ENCODE measurements around the gene CLHC1. TPM values are rescaled to one million over a fixed set of nuclear protein-coding genes. Genes with fewer than 3 reads are reported as not detected.

The CLHC1 gene
- total and polyA plus RNA-seq, 9 donors = 5.6 to 21.3 (median 14.0) TPM

DNA sequence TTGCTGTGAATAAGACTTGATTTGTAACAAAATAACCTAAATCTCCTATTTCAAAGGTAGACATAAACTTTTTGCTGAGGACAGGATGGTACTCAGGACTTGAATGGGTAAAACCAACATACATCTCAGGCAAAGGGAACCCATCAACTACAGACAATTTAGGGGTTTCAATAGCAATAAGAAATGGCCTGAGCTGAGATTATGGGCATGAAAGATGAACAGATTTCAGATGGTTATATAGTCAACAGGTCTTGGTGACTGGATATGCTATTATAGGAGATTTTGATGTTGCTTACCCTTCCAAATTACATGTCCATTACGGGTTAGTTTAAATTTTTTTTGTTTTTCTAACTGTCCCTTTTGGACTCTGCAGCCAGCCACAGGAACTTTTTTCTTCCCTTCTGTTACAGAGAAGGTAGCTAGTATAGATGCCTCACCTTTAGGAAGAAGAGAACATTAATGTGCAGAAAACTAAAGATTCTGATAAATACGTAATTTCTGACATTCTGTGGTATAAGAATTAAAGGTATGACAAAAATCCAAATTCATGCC is 5.0 kb upstream of the CLHC1 start:
- 51 to 75% (median 69%) methylated on average over 2 of the region's 2 CpGs for WGBS, 3 donors
- Histone ChIP-seq H3K4me1 (ENCODE audit: insufficient read depth) (peaks cover 4% of the 10 kb centered on the region), H3K36me3 (no peaks in the 10 kb centered on the region), H3K4me3 (no peak overlapping the region), H3K27ac (no peak overlapping the region), H3K9me3 (no peaks in the 10 kb centered on the region), H3K27me3 (no peaks in the 10 kb centered on the region)
- intact Hi-C loops (cut with DNase I) = no loop called here
- no peak for TF ChIP-seq EP300 (IDR thresholded peaks at IDR 0.05)
- no peak for TF ChIP-seq CTCF (IDR thresholded peaks at IDR 0.05)
- TF ChIP-seq POLR2A (IDR thresholded peaks at IDR 0.05) = no peak
- DNase-seq = no peak

GRCh38 chr2:55235724-55236538 is 3.8 kb upstream of the CLHC1 start:
- WGBS, 3 donors = 76 to 87% (median 78%) methylated on average over 3 of the region's 3 CpGs
- intact Hi-C loops (cut with DNase I) = no loop called here
- H3K4me1 ChIP-seq (ENCODE audit: insufficient read depth) = peaks cover 4% of the 10 kb centered on the region
- H3K36me3 ChIP-seq = no peaks in the 10 kb centered on the region
- H3K9me3 ChIP-seq = no peaks in the 10 kb centered on the region
- TF ChIP-seq CTCF (IDR thresholded peaks at IDR 0.05) (no peak), EP300 (IDR thresholded peaks at IDR 0.05) (no peak), POLR2A (IDR thresholded peaks at IDR 0.05) (no peak)
- no peaks in the 10 kb centered on the region for H3K27me3 ChIP-seq
- DNase-seq = no peak
- no peak overlapping the region for H3K27ac ChIP-seq
- H3K4me3 ChIP-seq = no peak overlapping the region

GRCh38 chr2:55233658-55233940 is 1.5 kb upstream of the CLHC1 start:
- no peaks in the 10 kb centered on the region for H3K9me3 ChIP-seq
- peak overlapping the region; percentile 87 for H3K4me3 ChIP-seq
- WGBS, 3 donors = 63 to 68% (median 67%) methylated on average over 7 of the region's 7 CpGs

More at GRCh38 chr2:55233658-55233940, 1.5 kb upstream of the CLHC1 start:
- Histone ChIP-seq H3K27me3 (no peaks in the 10 kb centered on the region), H3K27ac (peak overlapping the region in 1 of 2 donors; percentile 91), H3K4me1 (ENCODE audit: insufficient read depth) (peaks cover 6% of the 10 kb centered on the region), H3K36me3 (no peaks in the 10 kb centered on the region)
- TF ChIP-seq POLR2A (IDR thresholded peaks at IDR 0.05) (no peak), EP300 (IDR thresholded peaks at IDR 0.05) (no peak), CTCF (IDR thresholded peaks at IDR 0.05) (no peak)
- intact Hi-C loops (cut with DNase I) = no loop called here
- peak in 1 of 5 donors; percentile 28 for DNase-seq

All from ovary (tissue), 9 donors.